Parathyroid adenoma (tissue), 2 donors: ENCODE results near the gene RGS10.

Experiments
- H2AFZ ChIP-seq: fragments of 300-600 bp; sonication (generic); one replicate; pipeline ENCODE4 v1.7.0; 2017; ENCODE audit warnings: antibody characterized with exemption, mild to moderate bottlenecking
- H3K27ac ChIP-seq: fragments of 300-600 bp; sonication (generic); one replicate; pipeline ENCODE4 v1.7.0; 2017
- H3K27me3 ChIP-seq: fragments of 300-600 bp; sonication (generic); one replicate; pipeline ENCODE4 v1.7.0; 2017; ENCODE audit warnings: low read length; ENCODE audit not compliant: control insufficient read depth, insufficient read depth
- H3K36me3 ChIP-seq: fragments of 300-600 bp; sonication (generic); one replicate; pipeline ENCODE4 v1.7.0; 2017; ENCODE audit warnings: low read length; ENCODE audit not compliant: control insufficient read depth, insufficient read depth
- H3K4me1 ChIP-seq: fragments of 300-600 bp; sonication (generic); one replicate; pipeline ENCODE4 v1.7.0; 2017; ENCODE audit warnings: control low read depth
- H3K4me2 ChIP-seq: fragments of 300-600 bp; sonication (generic); one replicate; pipeline ENCODE4 v1.7.0; 2017; ENCODE audit warnings: low read length
- H3K4me3 ChIP-seq: fragments of 300-600 bp; sonication (generic); one replicate; pipeline ENCODE4 v1.7.0; 2017; ENCODE audit warnings: low read depth, low read length
- H3K79me2 ChIP-seq: fragments of 300-600 bp; sonication (generic); one replicate; pipeline ENCODE4 v1.7.0; 2017; ENCODE audit warnings: control low read depth
- H3K9ac ChIP-seq: fragments of 300-600 bp; sonication (generic); one replicate; pipeline ENCODE4 v1.7.0; 2017; ENCODE audit warnings: mild to moderate bottlenecking
- H3K9me3 ChIP-seq: fragments of 300-600 bp; sonication (generic); one replicate; pipeline ENCODE4 v1.7.0; 2017; ENCODE audit warnings: low read length; ENCODE audit not compliant: control insufficient read depth
- CTCF ChIP-seq: fragments of 300-600 bp; sonication (generic); IDR thresholded peaks from one replicate; pipeline ENCODE4 v1.7.0; 2017; ENCODE audit warnings: antibody characterized with exemption, mild to moderate bottlenecking
- donor health status: primary hyperparathyroidism.

The RGS10 gene

GRCh38 chr10:119523895-119524719, 18.4 kb downstream of the RGS10 start:
- Histone ChIP-seq H3K36me3 (no peaks in the 10 kb centered on the region), H3K4me2 (no peak overlapping the region), H3K27ac (no peak overlapping the region), H3K9me3 (no peaks in the 10 kb centered on the region), H2AFZ (no peak overlapping the region), H3K27me3 (no peaks in the 10 kb centered on the region), H3K4me3 (no peak overlapping the region), H3K9ac (no peak overlapping the region), H3K4me1 (peaks cover 3% of the 10 kb centered on the region), H3K79me2 (no peaks in the 10 kb centered on the region)
- no peak for TF ChIP-seq CTCF

GRCh38 chr10:119522747-119523426, 19.6 kb downstream of the RGS10 start:
- H3K9ac ChIP-seq, result no peak overlapping the region
- no peak overlapping the region for H3K27ac ChIP-seq
- H3K27me3 ChIP-seq, result no peaks in the 10 kb centered on the region
- no peak overlapping the region for H3K4me2 ChIP-seq
- H3K4me1 ChIP-seq, result peaks cover 3% of the 10 kb centered on the region
- no peak overlapping the region for H3K4me3 ChIP-seq
- no peak overlapping the region for H2AFZ ChIP-seq
- TF ChIP-seq CTCF, result no peak
- H3K79me2 ChIP-seq, result no peaks in the 10 kb centered on the region
- no peaks in the 10 kb centered on the region for H3K9me3 ChIP-seq
- H3K36me3 ChIP-seq, result no peaks in the 10 kb centered on the region

GRCh38 chr10:119521443-119522204, 20.9 kb downstream of the RGS10 start:
- no peak for TF ChIP-seq CTCF
- no peak overlapping the region for H3K4me3 ChIP-seq
- H2AFZ ChIP-seq, result no peak overlapping the region
- H3K4me2 ChIP-seq, result no peak overlapping the region
- peaks cover 3% of the 10 kb centered on the region for H3K4me1 ChIP-seq
- no peaks in the 10 kb centered on the region for H3K9me3 ChIP-seq
- no peaks in the 10 kb centered on the region for H3K36me3 ChIP-seq
- H3K79me2 ChIP-seq, result no peaks in the 10 kb centered on the region
- no peak overlapping the region for H3K9ac ChIP-seq
- no peaks in the 10 kb centered on the region for H3K27me3 ChIP-seq
- no peak overlapping the region for H3K27ac ChIP-seq

GRCh38 chr10:119520283-119520682, 22.2 kb downstream of the RGS10 start:
- no peak overlapping the region for H2AFZ ChIP-seq
- no peaks in the 10 kb centered on the region for H3K79me2 ChIP-seq
- H3K4me3 ChIP-seq, result no peak overlapping the region
- H3K9me3 ChIP-seq, result no peaks in the 10 kb centered on the region
- H3K4me2 ChIP-seq, result no peak overlapping the region
- no peak overlapping the region for H3K9ac ChIP-seq
- H3K36me3 ChIP-seq, result no peaks in the 10 kb centered on the region
- no peak for TF ChIP-seq CTCF
- no peaks in the 10 kb centered on the region for H3K4me1 ChIP-seq
- H3K27me3 ChIP-seq, result no peaks in the 10 kb centered on the region
- no peak overlapping the region for H3K27ac ChIP-seq
